ENCODE data around the gene PTPRK. TPM values are rescaled to one million over a fixed set of nuclear protein-coding genes. Genes with fewer than 3 reads are reported as not detected.

PTPRK gene
- total and polyA plus RNA-seq, 12 donors: 3.2 to 22.4 (median 15.0) TPM

DNA sequence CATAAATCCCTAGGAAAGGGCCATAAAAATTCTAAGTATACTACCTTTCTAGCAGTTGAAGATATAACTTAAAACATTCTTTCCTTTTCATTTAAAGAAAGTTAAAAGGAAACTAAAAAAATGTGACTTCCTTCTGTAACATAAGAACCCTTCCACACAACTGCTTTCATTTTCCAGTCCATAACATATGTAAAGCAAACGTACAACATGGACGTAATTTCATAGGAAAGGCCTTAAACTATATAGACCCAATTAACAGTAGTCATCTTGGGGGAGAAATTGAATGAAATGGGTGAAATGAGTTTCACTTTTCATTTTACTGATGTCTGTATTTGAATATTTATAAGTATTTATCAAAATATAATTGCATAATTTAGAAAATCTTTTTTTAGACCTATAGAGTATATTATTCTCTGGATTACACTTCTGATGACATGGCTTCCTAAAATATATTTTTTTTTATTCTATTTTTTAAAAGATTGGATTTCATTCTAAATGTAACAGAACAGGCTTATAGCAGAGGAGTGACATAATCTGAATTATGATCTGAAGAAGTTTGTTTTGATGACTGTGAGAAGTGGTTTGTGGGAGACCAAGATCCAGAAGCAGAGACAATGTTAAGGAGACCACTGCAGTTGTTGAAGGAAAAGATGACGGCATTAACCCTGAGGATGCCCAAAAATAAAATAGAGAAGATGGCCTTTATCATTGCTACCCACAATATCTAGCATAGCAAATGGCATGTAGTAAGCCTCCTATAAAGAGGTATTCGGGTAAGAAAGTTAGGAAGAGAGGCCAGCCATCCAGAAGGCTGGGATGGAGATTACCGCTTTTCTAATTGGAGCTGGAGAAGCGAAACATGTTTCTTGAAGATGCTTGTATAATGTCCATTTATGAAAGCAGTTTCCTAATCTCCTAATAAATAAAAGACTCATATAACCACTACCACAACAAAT, 260.4 kb downstream of the PTPRK start:
- Histone ChIP-seq H3K27me3 (no peaks in the 10 kb centered on the region), H3K9me3 (replicated peaks in 1 of 3) (no peaks in the 10 kb centered on the region), H3K36me3 (replicated peaks in 1 of 2) (no peaks in the 10 kb centered on the region), H3K4me1 (replicated peaks in 1 of 2) (peaks cover 0 to 5% of the 10 kb centered on the region in 2 donors), H3K4me3 (peak overlapping the region in 1 of 4 donors; percentile 37), H3K27ac (no peak overlapping the region)
- no peak for DNase-seq
- TF ChIP-seq, protein P1, sequence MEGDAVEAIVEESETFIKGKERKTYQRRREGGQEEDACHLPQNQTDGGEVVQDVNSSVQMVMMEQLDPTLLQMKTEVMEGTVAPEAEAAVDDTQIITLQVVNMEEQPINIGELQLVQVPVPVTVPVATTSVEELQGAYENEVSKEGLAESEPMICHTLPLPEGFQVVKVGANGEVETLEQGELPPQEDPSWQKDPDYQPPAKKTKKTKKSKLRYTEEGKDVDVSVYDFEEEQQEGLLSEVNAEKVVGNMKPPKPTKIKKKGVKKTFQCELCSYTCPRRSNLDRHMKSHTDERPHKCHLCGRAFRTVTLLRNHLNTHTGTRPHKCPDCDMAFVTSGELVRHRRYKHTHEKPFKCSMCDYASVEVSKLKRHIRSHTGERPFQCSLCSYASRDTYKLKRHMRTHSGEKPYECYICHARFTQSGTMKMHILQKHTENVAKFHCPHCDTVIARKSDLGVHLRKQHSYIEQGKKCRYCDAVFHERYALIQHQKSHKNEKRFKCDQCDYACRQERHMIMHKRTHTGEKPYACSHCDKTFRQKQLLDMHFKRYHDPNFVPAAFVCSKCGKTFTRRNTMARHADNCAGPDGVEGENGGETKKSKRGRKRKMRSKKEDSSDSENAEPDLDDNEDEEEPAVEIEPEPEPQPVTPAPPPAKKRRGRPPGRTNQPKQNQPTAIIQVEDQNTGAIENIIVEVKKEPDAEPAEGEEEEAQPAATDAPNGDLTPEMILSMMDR (IDR thresholded peaks at IDR 0.05): no peak
- TF ChIP-seq POLR2A (IDR thresholded peaks at IDR 0.05): no peak
- intact Hi-C loops (cut with DNase I): no loop called here
- 80 to 85% (median 82%) methylated on average over 6 of the region's 6 CpGs for WGBS, 4 donors

DNA sequence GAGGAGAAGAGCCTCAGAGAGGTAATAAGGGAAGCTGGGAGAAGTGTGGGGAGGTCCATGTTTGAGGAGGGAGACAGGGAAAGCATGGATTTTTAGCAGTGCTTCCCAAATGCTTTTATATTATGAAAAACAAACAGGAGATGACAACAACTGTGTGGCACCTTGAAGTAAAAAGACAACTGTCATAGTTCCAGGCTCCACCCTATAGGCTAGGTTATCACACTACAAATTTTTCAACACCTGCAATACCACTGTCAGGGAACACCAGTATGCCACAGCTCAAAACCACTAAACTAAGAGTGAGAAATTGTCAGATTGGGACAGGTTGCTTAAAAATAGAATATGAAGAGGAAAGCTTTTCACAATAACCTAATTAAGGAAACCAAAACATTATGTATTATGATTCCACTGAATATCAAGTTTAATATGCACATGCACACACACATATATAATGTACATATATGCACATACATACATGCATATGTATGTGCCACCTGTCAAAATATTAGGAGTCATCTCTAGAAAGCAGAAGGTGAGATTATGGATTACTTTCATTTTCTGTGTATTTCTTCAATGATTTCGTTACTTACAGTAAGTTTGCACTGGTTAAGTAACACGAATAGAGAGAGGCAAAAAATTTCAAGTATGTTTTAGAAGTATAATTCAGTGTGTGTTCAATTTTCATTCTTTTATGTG, 261.2 kb downstream of the PTPRK start:
- Histone ChIP-seq H3K4me1 (replicated peaks in 1 of 2) (peaks cover 0 to 5% of the 10 kb centered on the region in 2 donors), H3K27me3 (no peaks in the 10 kb centered on the region), H3K4me3 (peak overlapping the region in 1 of 4 donors; percentile 37), H3K36me3 (replicated peaks in 1 of 2) (no peaks in the 10 kb centered on the region), H3K9me3 (replicated peaks in 1 of 3) (no peaks in the 10 kb centered on the region), H3K27ac (no peak overlapping the region)
- WGBS, 4 donors: 47 to 51% (median 49%) methylated on average over 2 of the region's 2 CpGs
- DNase-seq: no peak
- intact Hi-C loops (cut with DNase I): no loop called here
- TF ChIP-seq POLR2A (IDR thresholded peaks at IDR 0.05): no peak
- TF ChIP-seq, protein P1 (IDR thresholded peaks at IDR 0.05): no peak

DNA sequence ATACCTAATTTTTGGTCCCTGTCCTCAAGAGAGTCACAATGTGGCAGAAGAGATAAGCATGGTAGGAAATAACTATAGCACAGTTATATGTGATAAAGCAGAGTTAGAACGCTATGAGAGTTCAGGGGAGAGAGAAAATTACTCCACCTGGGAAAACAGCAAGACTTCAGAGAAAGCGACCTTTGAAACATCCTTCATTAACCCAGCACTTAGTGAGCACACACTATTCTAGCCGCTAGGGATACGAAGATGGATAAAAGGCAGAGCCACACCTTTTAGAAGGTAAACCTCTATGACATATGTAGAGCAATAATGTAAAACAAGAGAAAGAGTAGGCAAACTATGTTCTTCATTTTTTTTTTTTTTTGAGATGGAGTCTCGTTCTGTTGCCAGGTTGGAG, 264.3 kb downstream of the PTPRK start:
- no peak for DNase-seq
- TF ChIP-seq POLR2A (IDR thresholded peaks at IDR 0.05): no peak
- TF ChIP-seq, protein P1 (IDR thresholded peaks at IDR 0.05): no peak
- Histone ChIP-seq H3K4me1 (replicated peaks in 1 of 2) (peaks cover 0 to 5% of the 10 kb centered on the region in 2 donors), H3K9me3 (replicated peaks in 1 of 3) (no peaks in the 10 kb centered on the region), H3K27me3 (no peaks in the 10 kb centered on the region), H3K4me3 (no peak overlapping the region), H3K27ac (no peak overlapping the region), H3K36me3 (replicated peaks in 1 of 2) (no peaks in the 10 kb centered on the region)
- 91 to 98% (median 94%) methylated on average over 5 of the region's 5 CpGs for WGBS, 4 donors
- intact Hi-C loops (cut with DNase I): no loop called here
